Rectal smooth muscle tissue (tissue), 1 donor: ENCODE results near the gene MTMR6.

Experiments
- H3K27ac ChIP-seq: one replicate; pipeline ENCODE4 v1.7.0; 2013; ENCODE audit warnings: low read depth, low read length, inconsistent platforms
- H3K27me3 ChIP-seq: one replicate; pipeline ENCODE4 v1.7.0; 2013; ENCODE audit warnings: low read length; ENCODE audit not compliant: control insufficient read depth, insufficient read depth
- H3K36me3 ChIP-seq: one replicate; pipeline ENCODE4 v1.7.0; 2013; ENCODE audit warnings: low read length; ENCODE audit not compliant: control insufficient read depth, insufficient read depth
- H3K4me1 ChIP-seq: one replicate; pipeline ENCODE4 v1.7.0; 2013; ENCODE audit warnings: low read length; ENCODE audit not compliant: control insufficient read depth, insufficient read depth
- H3K4me3 ChIP-seq: one replicate; pipeline ENCODE4 v1.7.0; 2013; ENCODE audit warnings: low read length
- H3K9ac ChIP-seq: one replicate; pipeline ENCODE4 v1.7.0; 2013; ENCODE audit warnings: low read length

MTMR6 gene

DNA sequence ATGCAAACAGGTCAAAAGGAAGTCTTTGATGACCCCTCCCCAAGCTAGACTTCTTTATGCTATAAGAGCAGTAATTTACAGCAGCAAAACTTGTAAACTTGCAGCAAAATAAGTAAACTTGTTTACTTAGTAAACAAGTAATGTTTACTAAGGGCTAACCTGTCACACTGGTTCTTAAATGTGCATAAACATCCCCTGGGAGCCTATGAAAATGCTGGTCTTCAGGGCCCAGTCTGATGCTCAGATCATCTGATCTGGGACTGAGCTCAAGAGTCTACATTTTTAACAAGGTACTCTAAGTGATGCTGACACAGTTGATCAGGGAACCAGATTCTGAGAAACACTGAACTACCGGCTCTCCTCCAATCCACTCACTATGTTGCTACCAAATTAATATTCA lies 53.4 kb downstream of the MTMR6 start:
- Histone ChIP-seq H3K27ac (no peak overlapping the region), H3K9ac (no peak overlapping the region), H3K27me3 (no peaks in the 10 kb centered on the region), H3K4me3 (no peak overlapping the region), H3K36me3 (no peaks in the 10 kb centered on the region), H3K4me1 (no peaks in the 10 kb centered on the region)

GRCh38 chr13:25232937-25233515 lies 54.3 kb downstream of the MTMR6 start:
- Histone ChIP-seq H3K36me3 (no peaks in the 10 kb centered on the region), H3K27ac (no peak overlapping the region), H3K4me3 (no peak overlapping the region), H3K27me3 (no peaks in the 10 kb centered on the region), H3K4me1 (no peaks in the 10 kb centered on the region), H3K9ac (no peak overlapping the region)

DNA sequence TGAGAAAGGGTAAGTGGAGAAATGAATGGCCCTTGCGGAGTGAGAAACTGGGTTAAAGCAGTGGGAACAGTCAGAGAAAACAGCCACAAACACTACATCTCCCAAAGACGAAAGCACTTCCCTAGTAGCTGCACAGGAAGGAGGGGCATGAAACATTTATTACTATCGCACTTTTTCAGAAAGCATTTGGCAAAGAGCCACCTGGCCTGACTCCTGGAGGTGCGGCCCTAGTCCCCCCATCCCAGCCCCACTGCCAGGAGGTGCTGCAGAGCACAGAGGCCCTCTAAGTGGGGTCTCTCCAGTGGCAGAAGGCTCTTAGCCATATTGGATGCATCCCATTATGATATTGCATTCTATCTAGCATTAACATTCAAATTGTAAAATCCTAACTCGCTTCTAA lies 55.8 kb downstream of the MTMR6 start:
- Histone ChIP-seq H3K27ac (no peak overlapping the region), H3K36me3 (no peaks in the 10 kb centered on the region), H3K4me3 (no peak overlapping the region), H3K27me3 (no peaks in the 10 kb centered on the region), H3K4me1 (no peaks in the 10 kb centered on the region), H3K9ac (no peak overlapping the region)

DNA sequence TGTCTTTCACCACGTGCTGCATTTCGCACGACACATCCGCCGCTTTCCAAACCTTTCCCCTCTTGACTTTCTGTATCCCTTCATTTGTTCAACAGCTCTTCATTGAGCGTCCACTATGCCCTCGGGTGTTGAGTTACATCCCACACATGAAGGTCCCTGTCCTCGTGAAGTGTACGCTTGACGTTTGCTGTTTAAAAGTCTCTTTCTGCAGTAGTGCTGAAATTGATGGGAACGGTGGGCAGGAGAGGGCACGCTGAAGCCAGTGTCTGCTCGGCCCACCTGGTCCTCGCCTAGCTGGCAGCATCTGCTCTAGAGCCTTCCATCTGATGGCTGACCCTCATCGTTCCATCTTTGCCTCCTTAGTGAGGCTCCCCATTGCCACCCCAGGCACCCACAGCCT lies 59.6 kb downstream of the MTMR6 start:
- no peak overlapping the region for H3K9ac ChIP-seq
- H3K36me3 ChIP-seq: no peaks in the 10 kb centered on the region
- no peaks in the 10 kb centered on the region for H3K27me3 ChIP-seq
- no peak overlapping the region for H3K4me3 ChIP-seq
- no peaks in the 10 kb centered on the region for H3K4me1 ChIP-seq
- H3K27ac ChIP-seq: no peak overlapping the region

GRCh38 chr13:25225970-25226369 lies 61.3 kb downstream of the MTMR6 start:
- Histone ChIP-seq H3K9ac (no peak overlapping the region), H3K27ac (no peak overlapping the region), H3K36me3 (no peaks in the 10 kb centered on the region), H3K27me3 (no peaks in the 10 kb centered on the region), H3K4me1 (no peaks in the 10 kb centered on the region), H3K4me3 (no peak overlapping the region)

DNA sequence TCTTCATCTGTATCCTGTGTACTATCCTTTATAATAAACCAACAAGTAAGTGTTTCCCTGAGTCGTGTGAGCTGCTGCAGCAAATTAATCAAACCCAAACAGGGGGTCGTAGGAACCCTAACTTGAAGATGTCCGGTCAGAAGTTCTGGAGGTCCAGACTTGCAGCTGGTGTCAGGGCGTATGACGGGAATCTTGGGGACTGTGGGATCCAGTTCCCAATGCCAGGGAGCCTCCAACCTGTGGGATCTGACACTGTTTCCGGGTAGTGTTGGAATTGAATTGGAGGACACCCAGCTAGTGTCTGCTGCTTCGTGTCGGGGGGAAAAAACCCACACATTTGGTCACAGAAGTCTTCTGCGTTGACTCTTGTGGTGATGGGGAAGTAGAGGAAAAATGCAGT lies 63.1 kb downstream of the MTMR6 start:
- Histone ChIP-seq H3K36me3 (no peaks in the 10 kb centered on the region), H3K27me3 (no peaks in the 10 kb centered on the region), H3K27ac (no peak overlapping the region), H3K4me1 (no peaks in the 10 kb centered on the region), H3K9ac (no peak overlapping the region), H3K4me3 (no peak overlapping the region)

DNA sequence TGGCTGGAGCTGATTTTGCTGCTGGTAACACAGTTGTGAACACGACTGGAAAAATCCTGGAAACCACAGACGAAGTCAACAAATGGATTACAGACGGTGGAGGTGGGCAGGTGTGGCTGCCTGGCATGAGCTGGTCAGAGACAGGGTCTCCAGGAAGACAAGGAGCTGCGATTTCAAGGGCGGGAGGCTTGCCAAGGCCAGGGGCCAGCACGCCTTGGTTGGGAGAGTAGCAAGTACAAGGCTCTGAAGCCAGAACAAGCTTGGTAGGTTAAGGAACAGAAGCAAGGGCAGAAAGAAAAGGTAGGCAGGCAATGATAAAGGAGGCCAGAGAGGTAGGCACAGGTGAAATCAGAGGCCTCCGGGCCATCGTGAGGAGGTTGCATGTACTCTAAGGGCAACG lies 64.5 kb downstream of the MTMR6 start:
- H3K27ac ChIP-seq: no peak overlapping the region
- H3K36me3 ChIP-seq: no peaks in the 10 kb centered on the region

GRCh38 chr13:25218019-25218418 lies 69.3 kb downstream of the MTMR6 start:
- no peak overlapping the region for H3K9ac ChIP-seq
- H3K4me1 ChIP-seq: no peaks in the 10 kb centered on the region
- no peak overlapping the region for H3K27ac ChIP-seq
- no peaks in the 10 kb centered on the region for H3K36me3 ChIP-seq
- no peaks in the 10 kb centered on the region for H3K27me3 ChIP-seq
- H3K4me3 ChIP-seq: no peak overlapping the region

More for the DNA sequence above, 64.5 kb downstream of the MTMR6 start:
- Histone ChIP-seq H3K4me3 (no peak overlapping the region), H3K4me1 (no peaks in the 10 kb centered on the region), H3K27me3 (no peaks in the 10 kb centered on the region), H3K9ac (no peak overlapping the region)

- Histone ChIP-seq H3K4me3 (no peak overlapping the region), H3K9ac (no peak overlapping the region), H3K27ac (no peak overlapping the region), H3K27me3 (no peaks in the 10 kb centered on the region), H3K4me1 (no peaks in the 10 kb centered on the region), H3K36me3 (no peaks in the 10 kb centered on the region)
These were observed 70.0 kb downstream of the MTMR6 start for GRCh38 chr13:25217023-25217885.

DNA sequence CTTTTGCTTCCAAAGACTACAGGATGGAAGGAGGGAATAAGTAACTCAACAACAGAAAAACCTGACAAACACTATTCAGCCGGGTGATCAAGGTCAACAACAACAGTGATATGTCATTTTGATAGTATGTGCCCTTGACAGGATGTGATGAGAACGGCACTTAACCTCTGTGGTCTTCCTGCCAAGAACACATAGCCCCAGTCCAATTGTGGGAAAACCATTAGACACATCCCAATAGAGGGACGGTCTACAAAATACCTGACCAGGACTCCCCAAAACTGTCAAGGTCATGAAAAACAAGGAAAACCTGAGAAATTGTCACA lies 72.1 kb downstream of the MTMR6 start:
- H3K9ac ChIP-seq: no peak overlapping the region
- peak overlapping the region; percentile 53 for H3K27ac ChIP-seq
- no peaks in the 10 kb centered on the region for H3K4me1 ChIP-seq
- no peaks in the 10 kb centered on the region for H3K27me3 ChIP-seq
- no peak overlapping the region for H3K4me3 ChIP-seq
- no peaks in the 10 kb centered on the region for H3K36me3 ChIP-seq

DNA sequence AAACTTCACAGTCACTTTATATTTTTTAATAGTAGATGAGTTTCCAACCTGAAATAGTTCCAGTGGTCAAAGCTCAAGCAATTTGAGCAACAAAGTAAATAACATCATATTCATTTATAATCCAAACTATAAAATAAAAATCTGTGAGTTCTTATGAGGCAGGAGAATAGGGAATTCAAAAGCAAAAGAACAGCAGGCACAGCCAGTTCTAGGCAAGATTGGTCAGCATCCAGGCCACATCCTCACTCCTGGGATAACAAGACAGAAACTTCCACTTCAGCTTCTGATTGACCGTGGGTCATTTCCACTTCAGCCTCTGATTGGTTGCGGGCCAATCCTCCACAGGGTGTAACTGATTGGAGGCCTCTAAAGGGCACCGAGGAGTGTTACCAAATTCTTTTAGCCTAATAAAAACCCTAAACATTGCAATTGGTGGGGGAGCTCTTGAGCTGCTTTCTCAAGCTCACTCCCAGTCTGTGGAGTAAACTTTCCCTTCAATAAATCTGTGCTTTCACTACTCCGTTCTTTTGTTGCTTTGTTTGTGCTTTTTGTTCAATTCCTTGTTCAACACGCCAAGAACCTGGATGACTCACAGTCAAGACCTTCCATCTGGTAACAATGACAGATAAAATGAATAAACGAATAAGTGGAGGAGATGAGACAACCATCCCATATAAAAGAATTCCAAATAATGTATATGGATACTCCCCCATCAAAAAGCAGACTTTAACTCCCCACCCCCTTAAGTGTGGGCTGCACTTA lies 72.6 kb downstream of the MTMR6 start:
- peak overlapping the region; percentile 53 for H3K27ac ChIP-seq
- no peak overlapping the region for H3K4me3 ChIP-seq
- no peaks in the 10 kb centered on the region for H3K27me3 ChIP-seq
- no peak overlapping the region for H3K9ac ChIP-seq
- H3K36me3 ChIP-seq: no peaks in the 10 kb centered on the region
- no peaks in the 10 kb centered on the region for H3K4me1 ChIP-seq

GRCh38 chr13:25213715-25214114 lies 73.6 kb downstream of the MTMR6 start:
- no peaks in the 10 kb centered on the region for H3K4me1 ChIP-seq
- no peak overlapping the region for H3K4me3 ChIP-seq
- no peaks in the 10 kb centered on the region for H3K27me3 ChIP-seq
- H3K36me3 ChIP-seq: no peaks in the 10 kb centered on the region
- no peak overlapping the region for H3K9ac ChIP-seq
- H3K27ac ChIP-seq: no peak overlapping the region
